Prostate gland (tissue), 2 donors: ENCODE results near the gene IRF4. TPM values are rescaled to one million over a fixed set of nuclear protein-coding genes. Genes with fewer than 3 reads are reported as not detected.

Experiments used
- DNase-seq: peaks from one replicate; pipeline ENCODE4 v3.0.0-alpha.2; 2019; ENCODE audit warnings: low spot score
- H3K27ac ChIP-seq, 2 donors: fragments of 200-600 bp; sonication (generic); 2 replicates each; pipeline ENCODE4 v1.5.1; 2017 to 2019
- H3K27me3 ChIP-seq: fragments of 200-600 bp; sonication (generic); replicated peaks from 2 replicates; pipeline ENCODE4 v1.5.1; 2019; ENCODE audit not compliant: insufficient read depth
- H3K36me3 ChIP-seq, 2 donors: fragments of 200-600 bp; sonication (generic); 1 replicate in 1 of 2; 2 replicates in 1 of 2; pipeline versions ENCODE4 v1.5.1 to v1.8.1; 2017 to 2019
- H3K4me1 ChIP-seq: fragments of 200-600 bp; sonication (generic); replicated peaks from 2 replicates; pipeline ENCODE4 v1.5.1; 2019
- H3K4me3 ChIP-seq, 2 donors: fragments of 200-600 bp; sonication (generic); 2 replicates each; pipeline ENCODE4 v1.5.1; 2017 to 2019
- H3K9me3 ChIP-seq: fragments of 200-600 bp; sonication (generic); 2 replicates; pipeline ENCODE4 v1.5.1; 2017
- CTCF ChIP-seq, 4 experiments: fragments of 200-600 bp in 2 of 4; fragments of 450-650 bp in 2 of 4; sonication (generic) in 2 of 4; IDR thresholded peaks; 1 replicate in 3 of 4; 2 replicates in 1 of 4; pipeline ENCODE4 v1.5.1; 2016 to 2019; ENCODE audit warnings: antibody characterized with exemption in 4 of 4, mild to moderate bottlenecking in 2 of 4, moderate library complexity in 2 of 4
- POLR2A ChIP-seq: fragments of 450-650 bp; IDR thresholded peaks from one replicate; pipeline ENCODE4 v1.6.1; 2016; ENCODE audit warnings: antibody characterized with exemption, mild to moderate bottlenecking
- POLR2AphosphoS5 ChIP-seq: sonication (generic); formaldehyde crosslinking; IDR thresholded peaks from one replicate; pipeline ENCODE4 v1.6.1; 2017; ENCODE audit warnings: antibody characterized with exemption
- WGBS: methylation state at CpG from one replicate; pipeline ENCODE4 v1.1.5; 2018; 5-methylcytosine and 5-hydroxymethylcytosine counted together
- intact Hi-C: fragments of 100-400 bp; cut with DNase I; formaldehyde crosslinking; loops from one replicate; pipeline ENCODE4 v1.14.2; 2022
- total RNA-seq, 2 donors: library from RNA; depleted of rRNA; stranded (reverse); fragments of >200 nt; gene quantifications; one replicate each; pipeline ENCODE4 v1.1.0, GENCODE V29; 2016

Gene IRF4
- total RNA-seq, 2 donors from 2014 or later: 0.77 to 1.6 TPM

DNA sequence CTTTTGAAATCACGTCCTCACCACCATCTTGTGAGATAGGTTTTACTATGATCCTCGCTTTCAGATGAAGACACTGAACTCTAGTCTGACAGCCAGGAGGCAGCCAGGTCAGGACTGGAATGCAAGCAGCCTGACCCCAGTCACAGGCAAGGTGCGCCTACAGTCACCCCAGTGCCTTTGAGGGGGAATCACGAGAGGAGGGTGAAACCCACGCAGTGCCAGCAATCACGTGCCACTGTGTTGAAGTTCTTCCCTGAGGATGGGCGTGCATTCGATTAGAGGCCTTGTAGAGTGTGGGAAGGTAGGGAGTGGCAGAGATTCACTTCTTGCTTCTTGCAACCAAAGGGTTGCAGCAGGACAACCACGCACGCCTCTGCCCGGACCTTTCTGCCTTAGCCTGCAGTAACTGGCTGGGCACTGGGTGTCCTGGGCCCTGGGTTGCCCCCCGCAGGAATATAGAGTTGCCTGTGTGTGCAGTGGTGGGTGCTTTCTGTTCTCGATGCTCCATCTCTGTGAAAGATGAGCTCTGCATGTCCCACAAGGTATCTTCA is 33.7 kb upstream of the IRF4 start:
- H3K36me3 ChIP-seq: no peaks in the 10 kb centered on the region
- intact Hi-C loops: no loop called here
- H3K4me1 ChIP-seq: peaks cover 5% of the 10 kb centered on the region
- no peak for DNase-seq
- WGBS: 84% methylated on average over 13 of the region's 13 CpGs
- H3K4me3 ChIP-seq: no peak overlapping the region
- H3K27me3 ChIP-seq: no peaks in the 10 kb centered on the region
- H3K9me3 ChIP-seq: no peaks in the 10 kb centered on the region
- TF ChIP-seq POLR2A: no peak
- no peak for TF ChIP-seq POLR2AphosphoS5
- no peak for TF ChIP-seq CTCF (IDR thresholded peaks at IDR 0.05)
- no peak overlapping the region for H3K27ac ChIP-seq

GRCh38 chr6:358432-358831 is 33.1 kb upstream of the IRF4 start:
- no peak for DNase-seq
- intact Hi-C loops: no loop called here
- TF ChIP-seq POLR2A (no peak), CTCF (IDR thresholded peaks at IDR 0.05) (no peak), POLR2AphosphoS5 (no peak)
- Histone ChIP-seq H3K27ac (no peak overlapping the region), H3K27me3 (no peaks in the 10 kb centered on the region), H3K9me3 (no peaks in the 10 kb centered on the region), H3K4me3 (no peak overlapping the region), H3K36me3 (no peaks in the 10 kb centered on the region), H3K4me1 (peaks cover 5% of the 10 kb centered on the region)
- WGBS: 90% methylated on average over 4 of the region's 4 CpGs

GRCh38 chr6:358847-359246 is 32.7 kb upstream of the IRF4 start:
- peaks cover 5% of the 10 kb centered on the region for H3K4me1 ChIP-seq
- TF ChIP-seq POLR2AphosphoS5: no peak
- no peak for TF ChIP-seq POLR2A
- TF ChIP-seq CTCF (IDR thresholded peaks at IDR 0.05): no peak
- no peaks in the 10 kb centered on the region for H3K27me3 ChIP-seq
- H3K27ac ChIP-seq: no peak overlapping the region
- DNase-seq: no peak
- 86% methylated on average over 8 of the region's 8 CpGs for WGBS
- no peaks in the 10 kb centered on the region for H3K36me3 ChIP-seq
- no peak overlapping the region for H3K4me3 ChIP-seq
- intact Hi-C loops: no loop called here
- H3K9me3 ChIP-seq: no peaks in the 10 kb centered on the region

DNA sequence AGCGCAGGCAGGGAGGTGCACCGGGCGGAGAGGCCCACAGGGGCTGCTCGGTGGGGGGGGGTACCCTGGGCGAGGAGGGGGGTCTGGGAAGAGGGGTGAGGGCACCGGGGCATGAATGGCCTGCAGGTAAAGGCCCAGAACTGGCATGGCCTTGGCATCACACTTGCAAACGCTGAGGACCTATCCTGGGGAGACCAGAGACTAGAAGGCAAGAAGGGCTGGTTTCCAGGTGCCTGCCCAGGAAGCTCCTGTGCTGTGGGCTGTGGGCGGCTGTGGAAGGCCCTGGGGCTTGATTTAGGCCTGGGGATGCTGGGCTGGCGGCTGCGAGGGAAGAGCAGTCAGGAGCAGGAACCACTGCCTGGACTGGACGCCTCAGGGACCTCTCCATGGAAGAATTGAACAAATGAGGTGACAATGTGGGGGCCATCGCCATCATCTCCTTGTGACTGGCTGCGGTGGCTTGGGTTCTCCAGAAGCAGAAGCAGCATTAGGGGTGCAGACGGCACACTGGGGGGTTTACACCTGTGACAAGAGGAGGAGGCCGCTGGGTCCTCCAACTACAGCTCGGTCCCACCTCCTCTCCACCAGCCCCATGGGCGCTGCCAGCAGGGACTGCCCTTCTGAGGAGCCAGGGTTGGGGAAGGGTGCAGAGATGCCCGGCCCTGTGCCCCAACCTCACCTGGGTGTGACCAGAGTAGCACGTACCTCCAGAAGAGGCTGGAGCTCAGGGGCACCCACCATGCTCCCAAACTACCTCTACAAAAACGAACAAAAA is 32.1 kb upstream of the IRF4 start:
- intact Hi-C loops: no loop called here
- 81% methylated on average over 19 of the region's 20 CpGs for WGBS

More for the DNA sequence above, 32.1 kb upstream of the IRF4 start:
- peaks cover 5% of the 10 kb centered on the region for H3K4me1 ChIP-seq
- DNase-seq: no peak
- H3K27me3 ChIP-seq: no peaks in the 10 kb centered on the region
- no peaks in the 10 kb centered on the region for H3K9me3 ChIP-seq
- TF ChIP-seq POLR2AphosphoS5 (no peak), CTCF (IDR thresholded peaks at IDR 0.05) (no peak)
- H3K36me3 ChIP-seq: no peaks in the 10 kb centered on the region
- H3K4me3 ChIP-seq: no peak overlapping the region
- no peak overlapping the region for H3K27ac ChIP-seq
